ENCODE results near the gene CCDC169.

DNA sequence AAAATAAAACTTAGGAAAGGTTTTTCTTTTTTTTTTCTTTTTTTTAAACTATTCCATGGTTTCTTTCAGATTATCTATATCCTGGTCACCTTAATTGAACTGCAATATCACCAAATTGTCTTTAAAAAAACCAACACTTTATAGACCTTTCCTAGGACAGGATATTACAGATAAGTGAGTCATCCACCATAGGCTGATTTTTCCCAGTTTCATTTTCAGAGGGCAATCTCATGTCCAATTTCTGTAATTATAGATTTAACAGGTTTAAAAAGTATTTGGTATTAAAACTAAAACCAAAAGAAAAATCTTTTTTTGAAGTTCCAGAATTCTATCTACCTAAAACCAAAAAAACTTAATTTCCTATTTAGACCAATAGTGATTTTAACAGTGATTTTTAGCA, 35.4 kb upstream of the CCDC169 start:
- TF ChIP-seq MAX (IDR thresholded peaks at IDR 0.05) (no peak), CTCF (IDR thresholded peaks at IDR 0.05; ENCODE audit: low read depth, low read length, missing input control) (no peak), SP1 (IDR thresholded peaks at IDR 0.05) (no peak), RAD21 (IDR thresholded peaks at IDR 0.05) (no peak)

Measured in liver (tissue), 3 donors.